Stimulated activated CD8-positive, alpha-beta memory T cell treated with anti-CD3 and anti-CD28 coated beads, Interleukin-12 subunit alpha, Interleukin-12 subunit beta, amount 100 ng/mL, for 24 hours (primary cell): ENCODE data around the gene TAP2.
"Not testable (repeated sequence)": the region's sequence is repeated elsewhere in the genome, so short reads cannot be mapped to it uniquely, and the experiment has no call there.

Experiments
- DNase-seq: peaks from one replicate; pipeline ENCODE4 v3.0.0-alpha.2; 2020; ENCODE audit errors: extremely low read depth

The TAP2 gene

DNA sequence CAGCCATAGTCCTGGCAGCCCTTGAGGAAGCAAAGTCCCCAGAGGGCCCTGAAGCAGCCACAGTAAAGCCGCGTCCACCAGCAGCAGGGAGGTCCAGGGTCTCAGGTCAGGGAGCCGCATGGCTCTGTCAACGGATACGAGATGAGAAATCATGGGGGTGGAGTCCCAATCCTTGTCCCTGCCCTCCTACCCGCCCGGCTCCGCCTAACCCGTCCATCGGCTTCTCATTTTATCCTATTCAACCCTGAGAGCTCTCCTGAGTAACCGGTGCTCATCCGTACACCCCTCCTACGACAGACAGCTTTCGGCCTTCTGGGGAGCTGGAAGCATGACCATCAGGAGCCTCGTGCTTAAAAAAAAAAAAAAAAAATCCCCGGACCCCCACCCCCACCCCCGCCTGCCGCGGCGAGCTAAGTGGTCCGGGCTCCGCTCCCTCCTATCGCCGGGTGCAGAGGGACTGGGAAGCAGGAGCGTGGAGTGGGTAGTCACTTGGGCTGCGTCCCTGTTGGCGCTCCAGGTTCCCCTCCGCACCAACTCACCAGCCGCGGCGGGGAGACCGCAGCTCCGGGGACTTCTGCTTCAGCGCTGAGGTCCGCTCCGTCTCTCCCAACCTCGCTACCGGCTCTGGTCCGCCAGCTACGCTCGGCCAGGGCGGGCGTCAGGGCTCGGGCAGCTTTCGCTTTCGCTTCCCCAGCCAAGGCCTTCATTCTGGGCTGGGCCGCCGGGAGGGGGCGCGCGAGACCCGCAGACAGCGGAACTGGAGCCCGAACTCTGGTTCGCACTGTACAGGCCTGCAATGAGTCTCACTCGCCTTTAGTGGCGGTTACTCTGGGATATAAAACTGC lies at the start of gene TAP2:
TSS of gene TAP2 (minus strand) at position 626 of the 845 bp plus-strand sequence. CDS start at position 120, 506 bp downstream.
- DNase-seq, result peak; percentile 92

DNA sequence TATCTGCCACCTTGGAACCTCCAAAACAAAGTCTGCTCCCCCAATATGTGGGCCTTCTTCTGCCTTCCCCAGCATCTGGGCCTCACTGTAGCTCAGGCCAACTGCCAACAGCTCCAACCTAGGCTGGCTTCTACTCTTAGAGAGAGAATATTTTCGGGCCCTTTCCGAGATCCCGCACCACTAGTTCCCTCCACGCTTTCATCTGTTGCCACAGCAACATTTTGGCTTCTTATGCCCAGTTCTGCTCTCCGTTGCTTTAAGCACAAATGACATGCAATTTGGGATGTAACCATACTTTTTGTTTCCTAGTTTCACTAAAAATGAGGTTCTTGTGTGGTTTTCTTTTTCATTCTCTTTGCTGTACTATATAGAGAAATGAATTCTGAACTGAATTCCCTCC lies 49.1 kb upstream of the TAP2 start:
- no peak for DNase-seq

DNA sequence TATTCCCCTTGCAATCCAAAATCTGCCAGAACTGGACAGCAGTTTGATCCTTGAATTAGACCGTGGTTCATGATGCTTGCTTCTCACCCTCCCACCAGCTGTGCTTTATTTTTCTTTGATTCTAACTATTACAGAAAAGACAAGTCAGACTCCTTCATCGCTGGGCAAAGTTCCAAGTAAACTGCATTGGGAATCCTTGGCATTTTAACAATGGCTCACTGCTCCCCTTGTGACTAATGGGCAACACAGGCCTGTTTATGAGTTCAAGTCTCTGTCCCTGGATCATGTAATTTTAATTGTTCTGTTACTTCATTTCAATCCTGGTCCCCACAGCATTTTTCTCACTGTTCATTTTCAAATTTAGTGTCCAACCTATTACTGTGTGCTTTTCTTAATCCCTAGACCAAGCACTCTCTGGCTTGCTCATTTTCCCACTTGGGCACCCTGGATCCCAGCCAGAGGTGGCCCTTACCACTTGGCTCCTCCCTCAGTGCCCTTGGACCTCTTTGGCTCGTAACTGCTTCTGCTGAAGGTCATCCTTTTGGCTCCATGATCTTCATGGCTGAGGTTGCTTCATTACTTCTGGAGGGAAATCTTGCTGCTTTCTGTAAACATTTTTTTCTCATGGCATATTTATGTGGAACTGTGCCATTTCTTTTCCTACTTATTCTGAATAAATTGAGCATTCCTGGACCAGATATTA lies 48.3 kb upstream of the TAP2 start:
- DNase-seq, result no peak

DNA sequence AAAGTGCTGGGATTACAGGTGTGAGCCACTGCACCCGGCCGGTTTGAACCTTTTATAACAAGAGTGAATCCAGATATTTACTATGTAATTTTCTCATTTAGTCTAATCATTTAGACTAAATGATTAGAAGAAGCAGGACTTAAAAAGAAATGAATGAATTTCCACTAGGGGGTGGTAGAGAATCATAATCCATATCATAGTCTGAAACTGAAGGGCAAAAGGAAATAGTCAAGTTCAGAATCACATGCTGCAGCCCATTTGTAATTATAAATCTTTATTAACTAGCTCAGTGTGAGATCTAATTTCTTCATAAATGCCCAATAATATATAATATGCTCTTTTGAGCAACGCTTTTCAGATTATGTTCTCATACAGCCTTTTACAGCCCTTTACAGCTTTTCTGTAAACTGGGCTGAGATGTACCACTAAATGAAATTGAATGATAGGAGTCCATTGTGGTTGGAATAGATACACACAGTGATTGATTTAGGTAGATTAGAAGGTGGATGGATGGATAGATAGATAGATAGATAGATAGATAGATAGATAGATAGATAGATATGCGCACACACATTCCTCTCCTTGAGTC lies 47.3 kb upstream of the TAP2 start:
- DNase-seq, result no peak

DNA sequence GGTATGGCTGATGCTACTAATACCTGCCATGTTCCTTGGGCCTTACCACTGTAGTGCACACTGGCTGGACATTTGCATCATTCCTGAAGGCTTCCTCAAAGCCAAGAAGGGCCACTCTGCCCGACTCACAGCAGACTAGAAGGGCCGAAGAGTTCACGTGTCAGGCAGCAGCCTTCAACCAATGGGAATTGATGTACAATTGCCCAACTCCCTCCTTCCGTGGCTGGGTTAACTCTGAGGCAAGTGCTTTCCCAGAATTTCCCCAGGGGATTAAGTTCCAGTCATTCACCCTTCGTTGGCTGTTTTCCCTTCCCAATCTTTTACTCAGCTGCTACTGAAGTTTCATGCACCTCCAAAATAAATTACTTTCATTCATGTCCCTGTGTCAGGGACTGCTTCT lies 45.2 kb upstream of the TAP2 start:
- no peak for DNase-seq

DNA sequence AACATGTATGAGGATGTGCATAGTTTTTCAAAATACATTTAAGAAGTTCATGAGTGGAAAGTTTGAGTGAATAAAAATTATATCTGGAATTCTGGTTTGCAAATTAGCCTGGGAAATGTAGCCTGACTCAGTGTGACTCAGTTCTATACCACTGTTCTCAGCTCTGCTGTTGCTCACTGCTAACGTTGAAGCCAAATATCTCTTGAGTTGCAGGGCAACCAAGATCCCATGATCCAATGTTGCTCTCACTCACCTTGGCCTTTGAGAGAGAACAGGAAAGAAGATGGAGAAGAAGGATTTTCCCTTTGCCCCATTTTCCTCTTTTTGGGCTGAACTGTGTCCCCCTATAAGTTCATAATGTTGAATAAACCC lies 44.3 kb upstream of the TAP2 start:
- DNase-seq, result no peak

DNA sequence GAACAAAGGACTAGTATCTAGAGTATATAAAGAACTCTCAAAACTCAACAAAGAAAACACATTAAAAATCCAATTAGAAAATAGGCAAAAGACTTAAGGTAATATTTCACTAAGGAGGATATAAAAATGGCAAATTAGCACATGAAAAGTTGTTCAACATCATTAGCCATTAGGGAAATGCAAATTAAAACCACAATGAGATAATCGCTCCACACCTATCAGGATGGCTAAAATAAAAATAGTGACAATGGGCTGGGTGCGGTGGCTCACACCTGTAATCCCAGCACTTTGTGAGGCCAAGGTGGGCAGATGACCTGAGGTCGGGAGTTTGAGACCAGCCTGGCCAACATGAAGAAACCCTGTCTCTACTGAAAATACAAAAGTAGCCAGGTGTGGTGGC lies 42.4 kb upstream of the TAP2 start:
- not testable (repeated sequence) for DNase-seq

DNA sequence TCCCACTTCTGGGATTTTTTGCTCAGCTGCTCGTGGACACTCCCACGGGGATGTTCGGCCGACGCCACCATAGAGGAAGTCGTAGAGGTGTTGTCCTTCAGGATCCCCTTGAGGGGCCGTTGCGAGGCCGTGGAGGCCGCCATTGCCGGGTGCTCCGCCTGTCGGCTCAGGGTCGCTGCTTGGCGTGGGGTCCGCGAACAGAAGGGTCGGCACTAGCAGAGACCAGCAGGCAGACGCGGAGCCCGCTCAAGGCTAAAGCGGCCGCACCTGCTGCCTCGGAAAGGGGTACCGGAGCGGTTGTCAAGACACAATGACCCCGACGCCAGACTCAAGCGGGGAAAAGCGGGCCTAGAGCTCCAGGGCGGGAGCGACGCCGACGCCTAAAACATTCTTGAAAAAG lies 41.2 kb upstream of the TAP2 start:
- no peak for DNase-seq

DNA sequence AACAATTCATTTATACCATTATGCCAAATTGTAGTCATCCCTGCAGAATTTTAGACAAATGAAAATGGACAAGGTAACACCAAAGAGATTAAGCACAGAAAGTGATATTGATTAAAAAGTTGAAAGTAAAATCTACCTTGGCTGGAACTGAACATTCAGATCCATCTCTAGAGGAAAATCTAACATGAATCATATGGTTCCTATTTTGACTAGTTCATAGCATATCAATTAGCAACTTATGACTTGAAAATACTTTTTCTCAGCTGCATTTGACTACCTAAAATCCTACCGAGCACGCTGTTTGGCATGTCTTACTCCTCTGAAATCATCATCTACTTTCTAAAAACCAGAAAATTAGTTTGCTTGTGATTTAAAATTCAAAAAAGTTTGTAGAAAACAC lies 38.1 kb upstream of the TAP2 start:
- DNase-seq, result no peak

DNA sequence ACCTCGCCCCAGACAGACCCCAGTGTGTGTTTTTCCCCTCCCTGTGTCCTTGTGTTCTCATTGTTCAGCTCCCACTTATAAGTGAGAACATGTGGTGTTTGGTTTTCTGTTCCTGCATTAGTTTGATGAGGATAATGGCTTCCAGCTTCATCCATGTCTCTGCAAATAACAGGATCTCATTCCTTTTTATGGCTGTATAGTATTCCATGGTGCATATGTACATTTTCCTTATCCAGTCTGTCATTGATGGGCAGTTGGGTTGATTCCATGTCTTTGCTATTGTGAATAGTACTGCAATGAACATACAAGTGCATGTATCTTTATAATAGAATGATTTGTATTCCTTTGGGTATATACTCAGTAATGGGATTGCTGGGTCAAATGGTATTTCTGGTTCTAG lies 35.4 kb upstream of the TAP2 start:
- not testable (repeated sequence) for DNase-seq

DNA sequence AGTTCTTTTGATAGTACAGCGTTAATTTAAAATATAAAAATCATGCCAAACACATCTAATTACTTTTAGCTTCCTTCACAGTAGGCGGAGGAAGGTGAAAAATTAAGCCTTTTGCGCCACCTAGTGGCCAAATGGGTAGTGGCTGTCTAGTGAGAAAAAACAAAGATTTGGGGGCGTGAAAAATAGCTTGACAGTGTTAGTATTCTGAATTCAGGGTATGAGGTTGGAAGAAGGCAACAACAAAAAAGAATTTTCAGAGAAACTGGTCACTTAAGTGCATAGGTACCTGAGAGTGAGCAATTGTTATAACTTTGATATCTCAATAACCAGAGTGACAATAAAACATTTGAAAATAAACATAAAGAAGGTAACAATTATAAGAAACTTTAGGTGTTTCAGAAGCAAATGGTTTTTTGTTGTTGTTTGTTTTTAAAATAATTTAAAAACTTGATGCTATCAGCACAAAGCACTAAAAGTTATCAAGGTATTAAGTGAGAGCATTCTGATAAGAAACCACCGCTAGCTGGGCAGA lies 29.8 kb upstream of the TAP2 start:
- DNase-seq, result peak; percentile 62

DNA sequence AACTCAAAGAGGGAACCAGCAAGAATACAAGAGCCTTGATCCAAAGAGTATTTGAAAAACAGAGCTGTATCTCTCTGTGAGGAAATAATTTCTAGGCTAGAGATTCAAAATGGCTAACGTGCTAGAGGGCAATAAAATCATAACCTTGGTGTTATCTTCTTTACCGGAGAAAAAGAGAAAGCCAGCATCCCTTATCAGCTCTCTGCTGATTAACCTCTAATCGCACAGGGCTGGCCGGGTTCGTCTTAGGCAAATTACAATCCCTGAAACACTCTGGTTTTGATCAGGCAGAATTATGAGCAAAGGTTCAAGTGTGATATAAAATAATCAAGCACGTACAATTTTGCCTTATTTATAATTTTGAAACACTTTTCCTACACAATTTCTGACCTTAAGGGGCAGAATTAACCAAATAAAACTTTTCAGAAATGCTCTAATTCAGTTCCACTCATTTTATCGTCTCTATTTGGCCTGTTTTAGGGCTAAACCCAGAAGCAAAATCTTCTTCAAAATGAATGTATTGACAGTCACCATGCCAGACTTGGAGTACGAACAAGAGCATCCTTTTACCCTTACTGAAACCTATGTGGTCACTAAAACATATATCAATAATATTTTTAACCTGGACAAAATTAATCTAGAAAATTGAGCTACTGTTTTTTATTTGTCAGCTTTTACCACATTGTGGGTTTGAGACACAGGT lies 29.2 kb upstream of the TAP2 start:
- no peak for DNase-seq

DNA sequence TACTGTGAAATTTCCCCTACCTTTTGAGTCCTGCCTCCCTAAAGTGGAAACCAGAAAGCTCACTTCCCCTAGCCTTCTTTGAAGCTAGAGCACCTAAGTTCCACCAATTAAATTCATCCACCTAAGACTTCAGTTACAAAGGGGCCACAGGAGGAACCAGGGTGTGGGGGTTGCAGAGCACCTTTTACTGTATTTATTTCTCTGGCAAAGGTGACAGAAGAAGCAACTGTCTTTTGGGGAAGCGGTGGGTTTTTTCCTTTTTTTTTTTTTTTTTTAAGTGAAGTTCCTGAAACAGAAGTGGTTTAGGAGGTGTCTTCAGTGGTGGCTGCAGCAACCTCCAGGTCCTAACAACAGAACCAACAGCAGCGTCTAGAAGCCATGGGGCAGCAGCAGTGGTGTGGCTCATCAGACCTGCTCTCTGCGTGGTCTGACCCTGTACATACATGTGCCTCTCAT lies 28.5 kb upstream of the TAP2 start:
- DNase-seq, result no peak

DNA sequence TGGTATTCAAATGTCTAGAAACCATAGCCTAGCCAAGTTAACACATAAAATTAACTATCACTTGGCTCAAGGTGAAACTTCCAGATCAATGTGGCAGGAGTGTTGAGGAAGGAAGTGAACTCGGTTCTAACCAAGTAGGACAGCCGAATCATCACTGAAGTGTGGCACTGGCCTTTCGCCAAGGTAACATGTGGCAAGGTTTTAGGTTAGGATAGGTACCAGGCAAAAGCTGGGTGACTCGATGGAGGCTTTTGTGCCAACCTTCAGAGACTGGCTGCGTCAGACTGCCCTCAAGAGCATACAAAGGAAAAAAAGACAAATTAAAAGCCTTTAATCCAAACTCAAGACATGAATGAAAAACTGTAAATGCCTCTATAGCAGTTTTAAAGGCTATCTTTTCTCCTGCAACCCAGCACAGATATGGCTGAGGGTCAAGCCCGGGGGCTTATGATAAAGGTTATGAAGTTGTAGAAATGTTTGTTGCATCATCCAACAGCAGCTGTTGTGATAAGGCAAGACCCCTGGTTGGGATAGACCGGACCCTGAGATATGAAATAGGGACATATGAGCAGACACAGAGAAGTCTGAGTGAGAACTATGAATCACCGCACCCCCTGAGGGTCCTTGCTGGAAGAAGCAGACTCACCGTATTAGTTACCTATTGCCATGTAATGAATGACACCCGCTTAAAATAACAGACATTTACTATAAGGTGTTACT lies 27.3 kb upstream of the TAP2 start:
- DNase-seq, result no peak

DNA sequence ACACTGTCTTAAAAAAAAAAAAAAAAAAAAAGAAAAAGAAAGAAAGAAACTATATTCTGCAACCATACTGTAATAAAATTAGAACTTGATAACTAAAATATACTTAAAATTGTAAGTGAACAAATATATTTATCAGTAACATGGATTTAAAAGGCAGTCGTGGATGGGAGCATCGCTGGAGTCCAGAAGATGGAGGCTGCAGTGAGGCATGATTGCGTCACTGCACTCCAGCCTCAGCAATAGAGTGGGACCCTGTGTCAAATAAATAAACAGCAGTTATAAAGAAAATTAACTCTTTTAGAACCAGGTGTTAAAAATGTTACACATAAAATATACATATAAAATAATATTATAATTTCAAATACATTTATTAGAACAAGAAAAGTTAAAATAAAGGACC lies 24.2 kb upstream of the TAP2 start:
- no peak for DNase-seq

DNA sequence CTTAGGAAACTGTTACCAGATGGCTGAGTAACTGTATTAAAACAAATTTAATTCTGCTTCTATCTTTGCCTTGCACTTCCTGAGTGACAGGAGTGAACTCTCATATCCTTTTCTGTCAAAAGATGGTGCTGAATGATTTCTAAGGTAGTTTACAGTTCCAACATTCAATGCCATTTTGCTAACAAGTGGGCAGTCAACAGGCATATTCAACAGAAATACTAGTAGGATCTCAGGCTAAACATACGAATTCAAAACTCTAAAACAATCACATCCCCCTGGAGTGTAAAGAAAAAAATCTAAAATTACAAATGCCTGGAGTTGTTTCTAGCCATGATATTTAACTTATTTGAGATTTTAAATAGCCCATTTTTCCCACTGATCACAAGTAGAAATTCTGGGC lies 22.1 kb upstream of the TAP2 start:
- DNase-seq, result no peak

DNA sequence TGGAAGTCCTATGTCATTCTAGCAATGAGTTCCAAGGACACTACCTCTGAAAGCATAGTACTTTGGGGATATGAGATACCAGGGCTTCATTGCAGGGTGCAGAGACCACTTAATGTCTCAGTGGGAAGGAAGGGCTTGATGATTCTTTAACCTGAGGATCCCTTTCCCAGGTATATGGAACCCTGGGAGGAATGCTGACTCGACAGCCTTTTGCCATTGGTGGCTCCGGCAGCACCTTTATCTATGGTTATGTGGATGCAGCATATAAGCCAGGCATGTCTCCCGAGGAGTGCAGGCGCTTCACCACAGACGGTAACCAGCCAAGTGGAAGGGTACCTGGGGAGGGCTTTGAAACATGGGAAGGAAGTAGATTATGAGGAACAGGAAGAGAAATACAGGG lies 19.7 kb upstream of the TAP2 start:
- no peak for DNase-seq

DNA sequence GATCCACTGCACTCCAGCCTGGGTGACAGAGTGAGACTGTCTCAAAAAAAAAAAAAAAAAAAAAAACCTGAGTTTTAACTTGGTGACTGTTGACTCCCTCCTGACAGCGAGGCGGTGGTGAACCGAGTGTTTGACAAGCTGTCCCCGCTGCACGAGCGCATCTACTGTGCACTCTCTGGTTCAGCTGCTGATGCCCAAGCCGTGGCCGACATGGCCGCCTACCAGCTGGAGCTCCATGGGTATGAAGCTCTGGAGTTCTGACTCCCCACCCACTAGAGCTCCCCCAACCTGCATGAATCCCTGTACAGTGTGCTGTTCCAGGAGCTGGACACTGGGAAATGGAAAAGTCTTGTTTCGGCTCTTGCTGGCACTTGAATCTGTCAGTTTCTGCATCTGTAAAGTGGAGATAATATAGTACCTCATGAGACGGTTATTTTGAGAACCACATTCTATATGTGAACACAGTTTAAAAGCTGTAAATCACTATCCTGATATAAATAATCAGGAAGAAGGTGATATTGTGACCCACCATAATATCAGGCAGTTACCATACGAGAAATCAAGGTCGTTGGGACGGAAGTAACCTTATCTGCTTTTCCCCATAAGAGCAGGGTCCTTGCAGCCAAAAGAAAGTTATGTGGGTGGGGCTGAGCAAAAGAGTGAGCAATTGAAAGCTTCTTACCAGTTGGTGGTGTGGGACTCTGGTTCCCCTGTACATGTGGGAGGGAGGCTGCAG lies 18.8 kb upstream of the TAP2 start:
- DNase-seq, result no peak

DNA sequence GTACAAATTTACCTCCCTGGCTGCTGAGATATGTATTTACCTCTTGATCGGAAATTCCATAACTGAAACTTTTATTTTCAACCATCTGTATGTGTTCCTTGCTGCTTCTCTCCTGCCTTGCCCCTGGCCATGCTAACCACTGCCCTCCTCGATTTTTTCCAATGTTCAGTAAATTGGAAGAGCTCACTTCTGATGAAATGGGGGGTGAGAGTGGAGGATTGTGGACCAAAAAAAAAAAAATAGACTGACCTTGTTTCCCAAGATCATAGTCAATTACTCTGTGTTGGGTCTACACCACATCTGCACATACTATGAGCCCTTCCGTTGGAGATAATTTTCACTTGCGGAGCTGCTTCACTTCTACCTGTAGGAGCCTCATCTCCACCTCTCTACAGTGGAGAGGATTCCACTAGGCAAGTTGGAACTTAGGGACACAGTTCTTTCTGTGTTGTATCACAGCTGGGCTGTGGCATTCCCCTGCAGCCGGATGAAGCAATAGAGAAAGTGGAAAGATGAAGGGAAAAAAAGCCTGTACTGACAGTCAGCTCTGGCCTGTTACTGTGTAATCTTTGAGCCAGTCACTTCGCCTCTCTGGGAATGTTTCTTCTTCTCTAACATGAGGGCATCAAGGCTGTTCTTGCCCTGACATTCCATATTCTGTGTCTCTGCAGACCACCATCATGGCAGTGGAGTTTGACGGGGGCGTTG lies 17.1 kb upstream of the TAP2 start:
- DNase-seq, result no peak
